Retinal pigment epithelial cell (primary cell): ENCODE data around the gene CTDSPL.

ENCODE experiments used
- DNase-seq: peaks from one replicate; pipeline ENCODE4 v3.0.0-alpha.2; 2010; ENCODE audit warnings: low read depth
- H3K4me3 ChIP-seq: 2 replicates; pipeline ENCODE4 v1.5.1; 2011; ENCODE audit warnings: mild to moderate bottlenecking, low read length, control low read depth, moderate library complexity
- CTCF ChIP-seq: conservative IDR thresholded peaks from 2 replicates; pipeline ENCODE4 v1.5.1; 2011; ENCODE audit warnings: low read depth, low read length, control low read depth, inconsistent platforms

Gene CTDSPL

GRCh38 chr3:37920156-37920699 is 58.5 kb downstream of the CTDSPL start:
- no peak for TF ChIP-seq CTCF
- H3K4me3 ChIP-seq: no peak overlapping the region
- DNase-seq: no peak

GRCh38 chr3:37921025-37921424 is 59.3 kb downstream of the CTDSPL start:
- no peak overlapping the region for H3K4me3 ChIP-seq
- no peak for DNase-seq
- no peak for TF ChIP-seq CTCF

DNA sequence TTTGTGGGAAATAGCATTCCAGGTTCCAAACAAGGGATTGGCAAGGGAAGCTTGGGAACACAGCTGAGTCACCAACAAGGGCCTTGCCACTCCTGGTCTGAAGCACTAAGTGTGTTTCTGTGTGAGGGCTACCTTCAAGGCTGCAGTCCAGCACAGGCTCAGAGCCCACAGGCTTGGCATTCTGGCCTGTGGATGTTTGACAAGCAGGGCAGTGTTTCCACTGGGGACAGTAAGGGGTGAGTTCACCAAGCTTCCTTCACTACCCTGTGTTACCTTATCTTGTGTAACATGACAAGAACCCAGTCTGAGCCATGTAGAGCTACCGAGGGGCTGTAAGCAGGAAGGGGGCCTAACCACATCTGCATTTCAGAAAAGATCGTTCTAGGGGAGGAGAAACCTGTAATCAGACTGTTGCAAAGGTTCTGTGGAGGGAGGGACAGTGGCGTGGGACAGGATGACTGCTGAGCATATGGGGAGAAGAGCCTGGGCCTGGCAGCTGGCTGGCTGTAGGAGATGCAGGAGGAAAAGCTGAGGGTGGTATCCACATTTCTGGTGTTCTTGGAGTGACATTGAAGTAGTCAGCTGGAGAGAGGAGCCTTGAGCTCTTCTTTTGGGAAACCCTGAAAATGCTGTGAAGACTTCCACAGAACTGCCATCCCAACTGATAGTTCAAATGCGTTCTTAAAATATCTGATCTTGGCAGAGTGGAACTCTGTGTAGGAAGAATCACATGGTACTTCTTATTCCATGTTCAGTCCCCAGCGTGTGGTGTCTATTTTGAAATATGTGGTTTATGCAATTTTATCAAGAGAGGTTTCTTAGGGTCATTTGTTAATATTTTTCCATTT is 61.3 kb downstream of the CTDSPL start:
- TF ChIP-seq CTCF: no peak
- no peak for DNase-seq
- H3K4me3 ChIP-seq: no peak overlapping the region

GRCh38 chr3:37923569-37924040 is 61.9 kb downstream of the CTDSPL start:
- no peak for DNase-seq
- H3K4me3 ChIP-seq: no peak overlapping the region
- TF ChIP-seq CTCF: no peak

DNA sequence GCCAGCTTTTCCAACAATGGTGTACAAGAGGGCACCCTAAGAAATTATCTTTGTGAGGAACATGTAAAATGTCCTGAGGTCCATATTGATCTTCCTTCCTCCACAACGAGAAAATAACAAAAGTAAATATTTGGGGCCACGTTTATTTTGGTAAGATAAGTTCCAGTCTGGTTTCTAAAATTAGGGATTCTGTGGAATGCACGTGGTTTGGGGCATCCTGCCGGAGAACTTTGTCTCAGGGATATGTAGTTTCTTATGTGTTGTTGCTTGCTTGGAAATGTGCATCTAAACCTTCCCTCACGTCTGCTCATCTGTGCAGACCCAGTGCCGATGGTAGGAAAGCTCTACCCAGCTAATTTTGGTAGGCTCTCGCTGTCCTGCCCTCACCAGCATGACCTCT is 62.8 kb downstream of the CTDSPL start:
- no peak for DNase-seq
- no peak for TF ChIP-seq CTCF
- H3K4me3 ChIP-seq: no peak overlapping the region

DNA sequence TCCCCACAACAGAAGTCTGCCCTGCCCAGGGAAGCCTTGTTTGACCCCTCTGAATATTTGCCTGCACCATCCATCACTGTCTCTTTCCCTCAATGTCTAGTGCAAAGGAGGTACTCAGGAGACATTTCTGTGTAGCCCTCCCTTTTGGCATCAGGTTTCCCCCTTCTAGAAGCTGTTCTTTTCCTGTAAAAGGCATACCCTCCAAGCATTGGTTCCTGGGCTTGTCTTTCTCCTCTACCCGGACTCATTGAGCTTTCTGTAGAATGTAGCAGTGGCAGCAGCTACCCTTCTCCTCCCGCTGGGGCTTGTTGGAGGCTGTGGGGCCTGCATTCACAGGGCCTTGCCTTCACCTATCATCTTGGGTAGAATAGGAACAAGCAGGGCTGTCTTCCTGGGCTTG is 63.5 kb downstream of the CTDSPL start:
- no peak for TF ChIP-seq CTCF
- DNase-seq: no peak

DNA sequence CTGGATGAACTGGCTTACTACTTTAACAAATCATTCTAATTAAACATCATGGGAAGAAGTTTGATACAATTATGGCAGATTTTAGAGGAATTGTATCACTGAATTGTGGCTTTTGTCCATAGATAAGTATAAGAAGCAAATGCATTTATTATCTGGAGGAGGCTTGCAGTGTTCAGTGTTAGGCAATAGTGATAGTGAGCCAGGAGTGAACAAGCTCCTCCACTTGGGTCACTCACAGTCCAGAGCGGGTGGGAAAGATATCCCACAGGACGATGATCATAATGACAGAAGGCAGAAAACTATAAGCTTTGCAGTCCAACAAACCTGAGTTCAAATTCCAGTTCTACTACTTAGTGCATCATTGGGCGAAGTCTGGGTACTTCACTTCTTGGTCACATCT is 64.9 kb downstream of the CTDSPL start:
- H3K4me3 ChIP-seq: no peak overlapping the region
- TF ChIP-seq CTCF: no peak
- DNase-seq: no peak

More for the DNA sequence above, 63.5 kb downstream of the CTDSPL start:
- no peak overlapping the region for H3K4me3 ChIP-seq
